T-cell (primary cell): ENCODE data around the gene ANO2. TPM values are rescaled to one million over a fixed set of nuclear protein-coding genes. Genes with fewer than 3 reads are reported as not detected.

Experiments
- ATAC-seq, 4 experiments: fragments of 200-7000 bp in 3 of 4; fragments of 150-1000 bp in 1 of 4; cut with Tn5 transposase; replicated peaks in 1 of 4; 1 replicate in 3 of 4; 2 replicates in 1 of 4; pipeline ENCODE4 v1.10.0; 2021; ENCODE audit warnings: moderate library complexity in 3 of 4, mild to moderate bottlenecking in 2 of 4, moderate number of reproducible peaks in 1 of 4
- CTCF ChIA-PET, 2 donors: fragments of 300-600 bp; sonication (Branson Sonifier 250); formaldehyde crosslinking; loops; one replicate each; lab custom pipeline; 2022; ENCODE audit warnings: antibody characterized with exemption in 2 of 2; lab: Charles Lee
- POLR2A ChIA-PET, 2 donors: fragments of 300-600 bp; sonication (Branson Sonifier 250); formaldehyde crosslinking; loops; one replicate each; lab custom pipeline; 2022; ENCODE audit warnings: antibody characterized with exemption in 2 of 2; lab: Charles Lee
- DNase-seq, 35 experiments: peaks; one replicate each; pipeline versions ENCODE4 v3.0.0 to v3.0.0-alpha.2; 2013 to 2023
- H3K27ac ChIP-seq: one replicate; pipeline ENCODE4 v1.5.1; 2013; ENCODE audit warnings: low read length
- H3K27me3 ChIP-seq, 2 experiments: replicated peaks in 1 of 2; 1 replicate in 1 of 2; 2 replicates in 1 of 2; pipeline versions ENCODE4 v1.6.1 to v1.7.0; 2013; ENCODE audit warnings: low read length in 1 of 2, mixed read lengths in 1 of 2; ENCODE audit not compliant: control insufficient read depth in 2 of 2, insufficient read depth in 2 of 2; ENCODE audit errors: extremely low read depth in 1 of 2
- H3K36me3 ChIP-seq, 2 donors: 1 replicate in 1 of 2; 2 replicates in 1 of 2; pipeline versions ENCODE4 v1.6.1 to v1.7.0; 2013; ENCODE audit warnings: low read length in 1 of 2; ENCODE audit not compliant: control insufficient read depth in 2 of 2, insufficient read depth in 1 of 2; ENCODE audit errors: extremely low read depth in 1 of 2
- H3K4me1 ChIP-seq, 2 experiments: 1 replicate in 1 of 2; 2 replicates in 1 of 2; pipeline versions ENCODE4 v1.6.1 to v1.7.0; 2013; ENCODE audit warnings: low read length in 2 of 2, mixed read lengths in 1 of 2; ENCODE audit not compliant: insufficient read depth in 2 of 2, control insufficient read depth in 1 of 2; ENCODE audit errors: extremely low read depth in 1 of 2
- H3K4me3 ChIP-seq, 2 donors: 1 replicate in 1 of 2; 2 replicates in 1 of 2; pipeline versions ENCODE4 v1.5.1 to v1.7.0; 2013; ENCODE audit warnings: mild to moderate bottlenecking in 2 of 2, low read length in 1 of 2, moderate library complexity in 1 of 2; ENCODE audit not compliant: control insufficient read depth in 1 of 2; ENCODE audit errors: extremely low read depth in 1 of 2
- H3K9me3 ChIP-seq: 2 replicates; pipeline ENCODE4 v1.7.0; 2013
- H3K27ac Mint-ChIP-seq, 2 donors: one replicate each; pipeline ENCODE4 v1.8.0; 2020 to 2021; ENCODE audit warnings: mild to moderate bottlenecking in 2 of 2, mixed read lengths in 2 of 2
- H3K27me3 Mint-ChIP-seq, 2 donors: one replicate each; pipeline ENCODE4 v1.8.0; 2021 to 2022; ENCODE audit warnings: mixed read lengths in 2 of 2
- H3K36me3 Mint-ChIP-seq: one replicate; pipeline ENCODE4 v1.8.0; 2021; ENCODE audit warnings: mixed read lengths
- H3K4me1 Mint-ChIP-seq, 3 donors: one replicate each; pipeline ENCODE4 v1.8.0; 2020 to 2022; ENCODE audit warnings: mixed read lengths in 3 of 3, mild to moderate bottlenecking in 1 of 3
- H3K4me3 Mint-ChIP-seq, 3 donors: one replicate each; pipeline ENCODE4 v1.8.0; 2020 to 2022; ENCODE audit warnings: mild to moderate bottlenecking in 3 of 3, mixed read lengths in 3 of 3, moderate library complexity in 3 of 3
- H3K9me3 Mint-ChIP-seq, 3 donors: one replicate each; pipeline ENCODE4 v1.8.0; 2020 to 2022; ENCODE audit warnings: mixed read lengths in 3 of 3
- WGBS: methylation state at CpG from one replicate; pipeline ENCODE4 v1.1.5; 2013; ENCODE audit warnings: missing lambda C conversion rate; ENCODE audit not compliant: insufficient coverage; 5-methylcytosine and 5-hydroxymethylcytosine counted together
- total RNA-seq, 35 experiments: library from RNA in 6 of 35; stranded (reverse) in 6 of 35; fragments of 120-200 nt in 1 of 35; gene quantifications; one replicate each; pipeline versions ENCODE4 v1.2.1 to v1.2.4 and lab custom pipeline; 2013 to 2026

Gene ANO2
- total RNA-seq, 5 donors from 2014 or later (not counting 1 experiment from before 2014, with no cell fraction given) = not detected

- POLR2A ChIA-PET = no interaction called here
- no peak overlapping the region for H3K4me3 Mint-ChIP-seq
These were observed 359.9 kb downstream of the ANO2 start for GRCh38 chr12:5585178-5585577.

DNA sequence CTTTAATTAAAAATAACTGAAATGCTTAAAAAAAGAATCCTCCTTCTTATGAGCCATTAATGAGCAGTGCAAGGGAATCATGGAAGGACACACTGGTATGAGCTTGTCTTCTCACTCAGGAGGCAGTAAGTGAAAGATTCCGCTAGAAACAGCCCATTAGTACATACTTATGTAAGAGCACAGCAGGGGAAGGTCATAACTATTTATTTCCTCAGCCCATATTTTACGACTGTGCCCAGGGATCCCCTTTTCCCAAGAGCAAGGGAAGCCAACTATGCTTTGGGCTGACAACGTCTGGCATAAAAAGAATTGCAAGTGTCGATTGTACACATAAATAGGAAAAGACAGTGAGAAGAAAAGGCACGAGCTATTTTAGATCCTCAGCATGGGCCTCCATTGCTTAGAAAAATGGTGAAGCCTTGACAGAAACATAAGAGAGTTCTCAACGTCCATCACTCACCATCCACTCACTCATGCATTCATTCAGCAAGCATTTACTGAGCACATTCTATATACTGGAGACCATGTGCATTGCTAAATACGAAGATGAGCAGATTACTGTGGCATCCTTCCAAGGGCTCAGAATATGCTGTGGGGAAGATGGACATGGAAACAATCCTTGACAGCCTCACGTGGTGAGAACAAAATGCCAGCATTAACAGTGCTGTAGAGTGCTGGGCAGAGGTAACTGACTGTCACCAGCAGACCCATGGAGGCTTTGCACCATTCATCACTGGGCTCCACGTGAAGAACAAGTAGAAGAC is 360.5 kb downstream of the ANO2 start:
- Histone ChIP-seq H3K4me3 (no peak overlapping the region), H3K27me3 (peaks cover 0 to 9% of the 10 kb centered on the region in 2 experiments), H3K27ac (no peak overlapping the region), H3K4me1 (no peaks in the 10 kb centered on the region), H3K36me3 (no peaks in the 10 kb centered on the region), H3K9me3 (no peaks in the 10 kb centered on the region)
- H3K4me3 Mint-ChIP-seq = no peak overlapping the region
- DNase-seq (no peak), ATAC-seq (no peak)
- H3K4me1 Mint-ChIP-seq = no peaks in the 10 kb centered on the region
- no peaks in the 10 kb centered on the region for H3K36me3 Mint-ChIP-seq
- CTCF ChIA-PET = no interaction called here
- WGBS = 72% methylated on average over 2 of the region's 9 CpGs
- H3K27ac Mint-ChIP-seq = no peak overlapping the region
- no peaks in the 10 kb centered on the region for H3K9me3 Mint-ChIP-seq
- POLR2A ChIA-PET = no interaction called here
- H3K27me3 Mint-ChIP-seq = peaks cover 11 to 29% of the 10 kb centered on the region in 2 donors

More at GRCh38 chr12:5585178-5585577, 359.9 kb downstream of the ANO2 start:
- no peak for ATAC-seq
- CTCF ChIA-PET = no interaction called here
- Histone ChIP-seq H3K4me1 (no peaks in the 10 kb centered on the region), H3K4me3 (no peak overlapping the region), H3K27me3 (peaks cover 0 to 7% of the 10 kb centered on the region in 2 experiments), H3K9me3 (no peaks in the 10 kb centered on the region), H3K27ac (no peak overlapping the region), H3K36me3 (no peaks in the 10 kb centered on the region)
- DNase-seq = no peak
- H3K36me3 Mint-ChIP-seq = no peaks in the 10 kb centered on the region
- peaks cover 7 to 25% of the 10 kb centered on the region in 2 donors for H3K27me3 Mint-ChIP-seq
- WGBS = no CpG with 5 or more reads among the region's 4 CpGs
- H3K9me3 Mint-ChIP-seq = no peaks in the 10 kb centered on the region
- no peak overlapping the region for H3K27ac Mint-ChIP-seq
- no peaks in the 10 kb centered on the region for H3K4me1 Mint-ChIP-seq

GRCh38 chr12:5582541-5582940 is 362.5 kb downstream of the ANO2 start:
- Mint-ChIP-seq H3K36me3 (no peaks in the 10 kb centered on the region), H3K27ac (no peak overlapping the region), H3K27me3 (peaks cover 13 to 24% of the 10 kb centered on the region in 2 donors), H3K4me1 (no peaks in the 10 kb centered on the region), H3K4me3 (no peak overlapping the region), H3K9me3 (no peaks in the 10 kb centered on the region)
- Histone ChIP-seq H3K4me3 (no peak overlapping the region), H3K4me1 (no peaks in the 10 kb centered on the region), H3K27ac (no peak overlapping the region), H3K27me3 (peaks cover 0 to 6% of the 10 kb centered on the region in 2 experiments), H3K9me3 (no peaks in the 10 kb centered on the region), H3K36me3 (no peaks in the 10 kb centered on the region)
- POLR2A ChIA-PET = no interaction called here
- 74% methylated on average over 4 of the region's 4 CpGs for WGBS
- DNase-seq (no peak), ATAC-seq (no peak)
- CTCF ChIA-PET = no interaction called here

DNA sequence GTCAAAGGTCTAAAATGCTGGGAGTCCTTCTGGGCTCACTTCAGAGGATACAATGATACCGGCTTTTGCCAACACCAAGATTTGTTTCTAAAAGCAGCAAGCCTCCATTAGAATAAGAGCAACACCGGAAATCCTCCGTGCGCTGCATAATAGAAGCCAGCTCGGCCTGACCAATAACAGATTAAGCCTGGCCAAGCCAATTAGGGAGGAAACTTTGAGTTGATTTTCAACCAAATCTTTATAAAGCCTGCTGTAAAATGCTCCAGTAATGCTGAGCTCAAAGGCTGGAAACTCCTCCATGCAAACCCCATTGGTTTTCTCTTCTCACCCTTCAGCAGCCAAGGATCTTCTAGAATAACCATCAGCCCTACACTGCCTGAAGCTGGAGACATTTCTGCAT is 363.0 kb downstream of the ANO2 start:
- Histone ChIP-seq H3K4me1 (no peaks in the 10 kb centered on the region), H3K4me3 (no peak overlapping the region), H3K9me3 (no peaks in the 10 kb centered on the region), H3K36me3 (no peaks in the 10 kb centered on the region), H3K27ac (no peak overlapping the region), H3K27me3 (peaks cover 0 to 6% of the 10 kb centered on the region in 2 experiments)
- no peaks in the 10 kb centered on the region for H3K4me1 Mint-ChIP-seq
- ATAC-seq (no peak), DNase-seq (no peak)
- CTCF ChIA-PET = no interaction called here
- H3K4me3 Mint-ChIP-seq = no peak overlapping the region
- H3K36me3 Mint-ChIP-seq = no peaks in the 10 kb centered on the region
- peaks cover 13 to 24% of the 10 kb centered on the region in 2 donors for H3K27me3 Mint-ChIP-seq
- H3K9me3 Mint-ChIP-seq = no peaks in the 10 kb centered on the region
- WGBS = 60% methylated on average over 1 of the region's 5 CpGs
- POLR2A ChIA-PET = no interaction called here
- no peak overlapping the region for H3K27ac Mint-ChIP-seq

DNA sequence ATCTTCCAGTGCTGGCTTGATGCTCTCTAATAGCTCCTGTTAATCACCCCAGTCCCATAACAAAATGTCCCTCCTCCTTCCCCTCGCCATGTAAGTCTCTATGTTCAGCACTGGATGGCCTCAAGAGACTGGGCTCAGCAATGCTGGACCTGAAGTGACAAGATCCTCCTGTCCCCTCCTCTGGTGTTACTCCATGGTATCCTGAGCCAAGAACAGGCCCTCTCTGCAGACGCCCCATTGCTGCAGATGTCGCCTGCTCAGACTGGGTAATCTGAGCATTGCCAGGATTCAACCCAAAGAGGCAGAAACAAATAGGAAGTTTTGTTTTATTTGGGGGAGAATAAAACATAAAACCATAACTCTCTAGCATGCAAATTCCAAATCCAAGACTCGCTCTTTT is 363.4 kb downstream of the ANO2 start:
- Mint-ChIP-seq H3K27ac (no peak overlapping the region), H3K36me3 (no peaks in the 10 kb centered on the region), H3K4me3 (no peak overlapping the region), H3K4me1 (no peaks in the 10 kb centered on the region), H3K27me3 (peaks cover 13 to 24% of the 10 kb centered on the region in 2 donors), H3K9me3 (no peaks in the 10 kb centered on the region)
- ATAC-seq = no peak
- no peak for DNase-seq
- no peak overlapping the region for H3K4me3 ChIP-seq
- H3K27me3 ChIP-seq = peaks cover 0 to 6% of the 10 kb centered on the region in 2 experiments
- POLR2A ChIA-PET = no interaction called here
- H3K9me3 ChIP-seq = no peaks in the 10 kb centered on the region
- no peak overlapping the region for H3K27ac ChIP-seq
- 78% methylated on average over 1 of the region's 4 CpGs for WGBS
- no peaks in the 10 kb centered on the region for H3K36me3 ChIP-seq
- H3K4me1 ChIP-seq = no peaks in the 10 kb centered on the region
- CTCF ChIA-PET = no interaction called here

- no peak overlapping the region for H3K4me3 Mint-ChIP-seq
- H3K9me3 ChIP-seq = no peaks in the 10 kb centered on the region
- no peaks in the 10 kb centered on the region for H3K36me3 Mint-ChIP-seq
- H3K4me1 ChIP-seq = no peaks in the 10 kb centered on the region
- DNase-seq (no peak), ATAC-seq (no peak)
- H3K27ac ChIP-seq = no peak overlapping the region
- ChIA-PET CTCF (no interaction called here), POLR2A (no interaction called here)
- H3K4me3 ChIP-seq = no peak overlapping the region
- WGBS = 31% methylated on average over 2 of the region's 3 CpGs
- H3K4me1 Mint-ChIP-seq = no peaks in the 10 kb centered on the region
- peaks cover 13 to 24% of the 10 kb centered on the region in 2 donors for H3K27me3 Mint-ChIP-seq
- H3K36me3 ChIP-seq = no peaks in the 10 kb centered on the region
- peaks cover 0 to 6% of the 10 kb centered on the region in 2 experiments for H3K27me3 ChIP-seq
- H3K27ac Mint-ChIP-seq = no peak overlapping the region
- no peaks in the 10 kb centered on the region for H3K9me3 Mint-ChIP-seq
These were observed 364.0 kb downstream of the ANO2 start for GRCh38 chr12:5581019-5581418.
